ENCODE data around the gene HOXD10.

The HOXD10 gene

DNA sequence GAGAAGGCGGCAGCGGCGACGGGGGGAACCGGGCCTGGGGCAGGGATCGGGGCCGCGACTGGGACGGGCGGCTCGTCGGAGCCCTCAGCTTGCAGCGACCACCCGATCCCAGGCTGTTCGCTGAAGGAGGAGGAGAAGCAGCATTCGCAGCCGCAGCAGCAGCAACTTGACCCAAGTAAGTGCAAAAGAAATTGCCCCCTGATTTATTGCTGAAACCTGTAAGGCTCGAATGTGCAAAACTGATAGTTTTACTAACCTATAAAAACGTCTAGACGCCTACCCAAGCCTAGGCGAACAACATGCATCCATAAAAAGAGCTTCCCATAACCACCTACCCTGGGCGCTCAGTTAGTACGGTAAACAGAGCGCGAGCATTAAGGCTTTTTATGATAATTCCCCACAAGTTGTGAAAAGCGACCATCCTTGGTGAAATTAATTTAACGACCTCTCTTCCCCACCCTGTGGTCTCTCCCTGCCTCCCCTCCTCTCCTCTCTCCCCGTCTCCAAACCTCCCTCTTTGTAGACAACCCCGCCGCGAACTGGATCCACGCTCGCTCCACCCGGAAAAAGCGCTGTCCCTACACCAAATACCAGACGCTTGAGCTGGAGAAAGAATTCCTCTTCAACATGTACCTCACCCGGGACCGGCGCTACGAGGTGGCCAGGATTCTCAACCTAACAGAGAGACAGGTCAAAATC lies 7.0 kb downstream of the HOXD10 start:
- no peak for DNase-seq

GRCh38 chr2:176124110-176124946 lies 7.8 kb downstream of the HOXD10 start:
- DNase-seq: no peak

- no peak for DNase-seq
Measured at GRCh38 chr2:176124947-176125771, 8.6 kb downstream of the HOXD10 start.

DNA sequence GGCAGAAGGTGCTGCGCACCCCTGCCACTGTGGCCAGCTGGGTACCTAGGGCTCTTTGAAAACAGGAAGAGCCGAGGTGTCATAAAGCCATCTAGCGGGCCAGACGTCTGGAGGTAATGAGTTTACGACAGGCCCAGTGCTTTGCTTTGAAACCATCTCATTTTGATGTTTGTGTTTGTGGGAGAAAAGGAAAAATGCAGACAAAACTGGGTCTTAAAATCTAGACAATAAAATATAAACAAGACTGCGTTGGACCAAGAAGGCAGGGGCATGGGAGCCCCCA lies 9.1 kb downstream of the HOXD10 start:
- DNase-seq: no peak

GRCh38 chr2:176126929-176127773 lies 10.6 kb downstream of the HOXD10 start:
- peak; percentile 41 for DNase-seq

DNA sequence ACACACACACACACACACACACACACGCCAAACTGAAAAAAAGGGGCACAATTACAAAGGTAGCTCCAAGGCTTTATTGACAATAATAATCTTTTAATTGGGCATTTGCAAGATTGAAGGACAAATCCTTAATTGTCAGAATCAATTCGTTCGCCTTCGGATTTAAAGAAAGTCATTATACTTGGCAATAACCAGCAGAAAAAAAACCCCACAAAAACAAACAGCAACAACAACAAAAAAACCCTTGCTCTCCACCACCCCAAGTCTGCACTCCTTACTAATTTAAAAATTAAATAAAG lies 11.1 kb downstream of the HOXD10 start:
- DNase-seq: no peak

DNA sequence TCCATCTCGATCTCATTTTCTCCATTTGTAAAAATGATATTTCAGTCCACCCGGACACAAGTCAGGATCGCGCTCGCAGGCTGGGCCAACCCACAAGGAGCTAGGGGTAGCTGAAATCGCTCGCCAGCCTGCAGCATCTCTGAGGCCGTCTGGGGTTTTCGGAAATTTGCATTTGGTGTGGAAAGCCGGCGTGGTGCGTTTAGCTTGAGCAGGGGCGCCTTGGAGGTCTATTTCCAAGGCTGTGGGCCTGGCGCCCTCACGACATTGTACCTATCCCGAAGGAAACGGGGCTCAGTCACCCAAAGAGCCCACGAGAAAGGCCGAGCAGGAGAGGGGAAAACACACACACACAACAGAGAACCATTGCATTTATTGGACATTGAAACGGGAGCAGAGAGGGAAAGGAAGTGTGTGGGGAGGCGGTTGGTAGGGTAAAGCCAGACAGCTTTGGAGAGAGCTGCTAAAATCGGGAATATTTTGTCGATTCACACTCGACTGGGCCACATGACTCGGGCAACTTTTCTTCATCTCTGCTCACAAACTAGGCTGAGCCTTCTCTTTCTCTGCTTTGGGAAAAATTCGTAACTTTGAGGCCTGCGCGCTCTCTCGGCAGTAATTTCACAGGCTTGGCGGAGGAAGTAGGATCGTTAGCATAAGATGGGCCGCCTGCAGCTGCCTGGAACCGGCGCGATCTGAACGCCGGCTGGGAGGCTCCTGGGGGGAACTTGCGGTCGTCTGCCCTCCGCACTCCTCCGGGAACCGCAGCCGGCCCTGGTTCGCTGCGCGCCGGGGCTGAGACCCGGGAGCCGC lies 11.8 kb downstream of the HOXD10 start:
- DNase-seq: no peak

- no peak for DNase-seq
Measured at GRCh38 chr2:176128982-176129796, 12.6 kb downstream of the HOXD10 start, which contains the start of gene HOXD8. Gene HOXD8, plus strand, starts transcription at chr2:176129705. Its CDS starts 662 bp downstream, at chr2:176130367.

GRCh38 chr2:176129813-176130146 lies 13.2 kb downstream of the HOXD10 start:
- DNase-seq: no peak

DNA sequence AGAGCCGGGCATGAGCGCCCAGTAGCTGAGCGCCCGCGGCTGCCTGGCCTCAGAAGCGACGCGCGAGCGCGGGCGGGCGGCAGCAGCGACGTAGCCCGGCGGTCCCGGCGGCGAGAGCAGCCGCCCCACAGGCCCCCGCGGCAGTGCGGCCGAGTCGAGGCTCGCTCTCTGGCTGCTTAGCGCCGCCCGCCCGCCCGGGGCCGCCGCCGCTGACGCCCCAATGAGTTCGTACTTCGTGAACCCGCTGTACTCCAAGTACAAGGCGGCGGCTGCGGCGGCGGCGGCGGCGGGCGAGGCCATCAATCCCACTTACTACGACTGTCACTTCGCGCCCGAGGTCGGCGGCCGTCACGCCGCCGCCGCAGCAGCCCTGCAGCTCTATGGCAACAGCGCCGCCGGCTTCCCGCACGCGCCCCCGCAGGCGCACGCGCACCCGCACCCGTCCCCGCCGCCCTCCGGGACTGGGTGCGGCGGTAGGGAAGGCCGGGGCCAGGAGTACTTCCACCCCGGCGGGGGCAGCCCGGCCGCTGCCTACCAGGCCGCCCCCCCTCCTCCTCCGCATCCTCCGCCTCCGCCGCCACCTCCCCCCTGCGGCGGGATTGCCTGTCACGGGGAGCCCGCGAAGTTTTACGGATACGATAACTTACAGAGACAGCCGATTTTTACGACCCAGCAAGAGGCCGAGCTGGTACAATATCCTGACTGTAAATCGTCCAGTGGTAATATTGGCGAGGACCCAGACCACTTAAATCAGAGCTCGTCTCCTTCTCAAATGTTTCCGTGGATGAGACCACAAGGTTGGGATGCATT lies 13.8 kb downstream of the HOXD10 start:
- DNase-seq: no peak

DNA sequence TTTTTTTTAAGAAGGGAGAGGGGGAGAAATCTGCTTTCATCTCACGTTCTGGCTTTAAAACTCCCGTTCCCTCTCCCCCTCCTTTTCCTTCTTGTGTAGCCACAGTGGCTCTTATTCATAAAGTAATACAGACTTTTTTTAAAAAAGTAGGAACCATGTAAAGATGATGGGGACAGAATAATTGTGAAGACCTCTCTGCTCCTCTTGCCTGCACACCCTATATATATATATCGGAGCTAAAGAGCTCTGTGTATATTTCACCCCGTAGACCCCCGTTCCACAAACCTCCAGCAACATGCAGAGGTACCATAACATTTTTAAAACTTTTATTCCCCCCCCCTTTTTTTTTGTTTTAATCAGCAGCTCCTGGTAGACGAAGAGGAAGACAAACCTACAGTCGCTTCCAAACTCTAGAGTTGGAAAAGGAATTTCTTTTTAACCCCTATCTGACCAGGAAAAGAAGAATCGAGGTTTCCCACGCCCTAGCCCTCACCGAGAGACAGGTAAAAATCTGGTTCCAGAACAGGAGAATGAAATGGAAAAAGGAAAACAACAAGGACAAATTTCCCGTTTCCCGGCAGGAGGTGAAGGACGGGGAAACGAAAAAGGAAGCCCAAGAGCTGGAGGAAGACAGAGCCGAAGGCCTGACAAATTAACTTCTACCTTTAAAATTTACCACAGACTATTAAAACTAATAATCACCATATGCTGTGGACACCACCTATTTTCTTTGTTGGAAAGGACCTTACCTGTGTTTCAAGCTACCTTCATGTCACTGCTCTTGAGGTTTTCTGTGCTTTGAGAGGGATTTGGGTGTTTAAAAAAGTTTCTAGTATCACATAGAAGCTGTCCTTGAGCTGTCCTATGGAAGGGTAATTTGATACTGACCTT lies 14.6 kb downstream of the HOXD10 start:
- no peak for DNase-seq

- DNase-seq: no peak
Measured at GRCh38 chr2:176131848-176132158, 15.2 kb downstream of the HOXD10 start.

GRCh38 chr2:176132205-176133171 lies 15.9 kb downstream of the HOXD10 start:
- no peak for DNase-seq

GRCh38 chr2:176133389-176133788 lies 16.8 kb downstream of the HOXD10 start:
- DNase-seq: no peak

DNA sequence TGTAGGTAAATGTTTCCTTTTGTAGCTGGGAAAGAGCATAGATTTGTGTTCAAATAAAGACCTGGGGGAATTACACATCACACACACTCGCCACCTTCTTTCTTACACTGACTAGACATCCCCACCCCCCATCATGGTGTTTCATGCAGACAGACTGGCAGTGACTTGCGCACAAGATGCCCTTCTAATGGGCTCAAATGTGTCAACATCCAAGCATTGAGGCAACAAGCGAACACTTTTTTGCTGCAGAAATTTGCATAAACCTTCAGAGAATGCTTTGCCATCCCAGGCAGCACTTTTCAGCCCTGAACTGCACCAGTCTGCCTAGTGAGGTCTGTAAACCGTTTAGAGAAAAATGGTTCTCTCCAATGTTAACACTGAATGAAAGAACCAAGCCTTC lies 17.5 kb downstream of the HOXD10 start:
- DNase-seq: no peak

DNA sequence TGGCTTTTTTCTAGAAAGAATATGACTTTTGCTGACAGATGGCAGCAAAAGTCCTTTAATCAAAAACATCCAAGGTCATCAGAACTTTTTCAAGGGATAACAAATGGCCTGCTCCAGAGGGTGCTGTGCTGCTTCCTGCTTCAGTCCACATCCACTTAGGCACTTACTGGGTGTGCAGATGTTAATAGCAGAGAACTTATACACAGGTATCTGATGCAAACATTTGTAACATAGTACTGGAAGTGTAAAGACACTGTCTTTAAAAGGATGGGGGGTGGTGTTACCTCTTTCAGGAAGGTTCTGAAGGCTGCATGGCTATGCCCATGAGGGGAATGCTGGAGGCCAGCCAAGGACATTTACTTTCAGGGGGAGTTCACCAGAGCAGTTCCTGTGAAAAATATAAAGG lies 18.5 kb downstream of the HOXD10 start:
- DNase-seq: no peak

GRCh38 chr2:176136374-176137251 lies 20.0 kb downstream of the HOXD10 start:
- no peak for DNase-seq

All from CD4-positive, alpha-beta T cell treated with Interleukin-15 for 1 hour (primary cell).